ENCODE results near the gene SHISA9.

DNA sequence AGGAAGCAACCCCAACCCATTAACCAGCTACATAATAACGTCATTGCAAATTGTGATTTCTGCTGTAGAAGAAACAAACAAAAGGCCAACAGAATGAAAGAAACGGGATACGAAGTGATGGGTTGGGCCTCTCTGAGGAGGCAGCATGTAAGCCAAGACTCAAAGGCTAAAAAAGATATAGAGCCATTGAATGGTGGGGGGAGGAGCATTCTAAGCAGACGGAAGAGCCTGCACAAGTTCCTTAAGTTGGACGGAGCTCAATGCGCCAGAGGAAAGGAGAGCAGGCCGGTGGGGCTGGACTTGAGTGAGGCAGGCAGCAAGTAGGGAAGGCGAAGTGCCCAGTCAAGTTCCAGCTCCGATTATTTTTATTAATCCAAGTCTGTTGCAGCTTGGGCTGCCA, 160.3 kb downstream of the SHISA9 start:
- TF ChIP-seq, protein P1, sequence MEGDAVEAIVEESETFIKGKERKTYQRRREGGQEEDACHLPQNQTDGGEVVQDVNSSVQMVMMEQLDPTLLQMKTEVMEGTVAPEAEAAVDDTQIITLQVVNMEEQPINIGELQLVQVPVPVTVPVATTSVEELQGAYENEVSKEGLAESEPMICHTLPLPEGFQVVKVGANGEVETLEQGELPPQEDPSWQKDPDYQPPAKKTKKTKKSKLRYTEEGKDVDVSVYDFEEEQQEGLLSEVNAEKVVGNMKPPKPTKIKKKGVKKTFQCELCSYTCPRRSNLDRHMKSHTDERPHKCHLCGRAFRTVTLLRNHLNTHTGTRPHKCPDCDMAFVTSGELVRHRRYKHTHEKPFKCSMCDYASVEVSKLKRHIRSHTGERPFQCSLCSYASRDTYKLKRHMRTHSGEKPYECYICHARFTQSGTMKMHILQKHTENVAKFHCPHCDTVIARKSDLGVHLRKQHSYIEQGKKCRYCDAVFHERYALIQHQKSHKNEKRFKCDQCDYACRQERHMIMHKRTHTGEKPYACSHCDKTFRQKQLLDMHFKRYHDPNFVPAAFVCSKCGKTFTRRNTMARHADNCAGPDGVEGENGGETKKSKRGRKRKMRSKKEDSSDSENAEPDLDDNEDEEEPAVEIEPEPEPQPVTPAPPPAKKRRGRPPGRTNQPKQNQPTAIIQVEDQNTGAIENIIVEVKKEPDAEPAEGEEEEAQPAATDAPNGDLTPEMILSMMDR (IDR thresholded peaks at IDR 0.05; ENCODE audit: low read depth, low read length, poor library complexity, severe bottlenecking): no peak
- no peak for TF ChIP-seq EZH2phosphoT487 (IDR thresholded peaks at IDR 0.05; ENCODE audit: borderline replicate concordance, low read length)
